HG03045 (cell line): ENCODE measurements around the gene ZFP92.

Experiments
- ATAC-seq: cut with Tn5 transposase; IDR thresholded peaks from one replicate; pipeline ENCODE4 v1.9.1; 2021; ENCODE audit warnings: mild to moderate bottlenecking, moderate library complexity; ENCODE audit not compliant: unreplicated experiment

The ZFP92 gene

GRCh38 chrX:153450949-153451277 is 39.6 kb downstream of the ZFP92 start:
- ATAC-seq, result no peak

- ATAC-seq, result no peak
Measured at GRCh38 chrX:153454901-153455550, 43.8 kb downstream of the ZFP92 start.

GRCh38 chrX:153455571-153455970 is 44.3 kb downstream of the ZFP92 start:
- ATAC-seq, result no peak

GRCh38 chrX:153456161-153456560 is 44.9 kb downstream of the ZFP92 start:
- no peak for ATAC-seq

GRCh38 chrX:153456704-153457103 is 45.4 kb downstream of the ZFP92 start:
- ATAC-seq, result no peak

- ATAC-seq, result no peak
Measured at GRCh38 chrX:153457136-153457825, 46.0 kb downstream of the ZFP92 start.

GRCh38 chrX:153457827-153458466 is 46.7 kb downstream of the ZFP92 start:
- ATAC-seq, result no peak

GRCh38 chrX:153458476-153458875 is 47.2 kb downstream of the ZFP92 start:
- no peak for ATAC-seq

GRCh38 chrX:153459986-153460385 is 48.7 kb downstream of the ZFP92 start:
- ATAC-seq, result no peak

- no peak for ATAC-seq
Measured at GRCh38 chrX:153460826-153461225, 49.6 kb downstream of the ZFP92 start.
